Measurements from ENCODE around the gene LRRC18. TPM values are rescaled to one million over a fixed set of nuclear protein-coding genes. Genes with fewer than 3 reads are reported as not detected.

Gene LRRC18
- total RNA-seq, 1 experiment from 2014 or later, result not detected

- DNase-seq, result no peak
- POLR2A ChIA-PET (ENCODE audit: unreplicated experiment), result no interaction called here
- no peaks in the 10 kb centered on the region for H4K20me1 ChIP-seq (ENCODE audit: insufficient read depth)
- H3K79me2 ChIP-seq (ENCODE audit: low read depth), result no peaks in the 10 kb centered on the region
- H3K27me3 ChIP-seq (ENCODE audit: insufficient read depth, low read depth), result peaks cover 66% of the 10 kb centered on the region
- H3F3A ChIP-seq (ENCODE audit: insufficient read depth, low read depth), result no peaks in the 10 kb centered on the region
- no peak overlapping the region for H3K4me2 ChIP-seq
- H3K9me2 ChIP-seq (ENCODE audit: insufficient read depth), result no peaks in the 10 kb centered on the region
- CTCF ChIA-PET, result no interaction called here
- intact Hi-C loops (cut with micrococcal nuclease; ENCODE audit: unreplicated experiment), result no loop called here
- H3K4me1 ChIP-seq (replicated peaks; ENCODE audit: insufficient read depth), result no peaks in the 10 kb centered on the region
- no peak overlapping the region for H3K27ac ChIP-seq
- H3K4me3 ChIP-seq, result no peak overlapping the region
- H2AFZ ChIP-seq, result no peak overlapping the region
- no peak for TF ChIP-seq EZH2 (IDR thresholded peaks at IDR 0.05; ENCODE audit: low read depth)
- no peak for TF ChIP-seq CTCF (conservative IDR thresholded peaks at IDR 0.05)
- H3K36me3 ChIP-seq (ENCODE audit: low read depth), result no peaks in the 10 kb centered on the region
- H3K9me3 ChIP-seq (ENCODE audit: insufficient read depth, low read depth), result no peaks in the 10 kb centered on the region
- BruUV-seq (replicated peaks), result no TSS peak
These were observed 8.5 kb downstream of the LRRC18 start for GRCh38 chr10:48931188-48931587.

GRCh38 chr10:48929413-48929990 is 10.1 kb downstream of the LRRC18 start:
- H3K79me2 ChIP-seq (ENCODE audit: low read depth), result no peaks in the 10 kb centered on the region
- BruUV-seq (replicated peaks), result no TSS peak
- H2AFZ ChIP-seq, result no peak overlapping the region
- no peak for DNase-seq
- H3K4me1 ChIP-seq (replicated peaks; ENCODE audit: insufficient read depth), result no peaks in the 10 kb centered on the region
- H3K27ac ChIP-seq, result no peak overlapping the region
- no peak overlapping the region for H3K4me3 ChIP-seq
- POLR2A ChIA-PET (ENCODE audit: unreplicated experiment), result no interaction called here
- H3K9me2 ChIP-seq (ENCODE audit: insufficient read depth), result no peaks in the 10 kb centered on the region
- TF ChIP-seq CTCF (conservative IDR thresholded peaks at IDR 0.05) (no peak), EZH2 (IDR thresholded peaks at IDR 0.05; ENCODE audit: low read depth) (no peak)
- no peak overlapping the region for H3K4me2 ChIP-seq
- CTCF ChIA-PET, result no interaction called here
- peaks cover 76% of the 10 kb centered on the region for H3K27me3 ChIP-seq (ENCODE audit: insufficient read depth, low read depth)
- no peaks in the 10 kb centered on the region for H4K20me1 ChIP-seq (ENCODE audit: insufficient read depth)
- H3K36me3 ChIP-seq (ENCODE audit: low read depth), result no peaks in the 10 kb centered on the region
- H3F3A ChIP-seq (ENCODE audit: insufficient read depth, low read depth), result no peaks in the 10 kb centered on the region
- no peaks in the 10 kb centered on the region for H3K9me3 ChIP-seq (ENCODE audit: insufficient read depth, low read depth)
- intact Hi-C loops (cut with micrococcal nuclease; ENCODE audit: unreplicated experiment), result no loop called here

GRCh38 chr10:48926764-48927540 is 12.7 kb downstream of the LRRC18 start:
- TF ChIP-seq CTCF (conservative IDR thresholded peaks at IDR 0.05) (no peak), EZH2 (IDR thresholded peaks at IDR 0.05; ENCODE audit: low read depth) (no peak)
- CTCF ChIA-PET, result no interaction called here
- Histone ChIP-seq H3K9me3 (ENCODE audit: insufficient read depth, low read depth) (no peaks in the 10 kb centered on the region), H4K20me1 (ENCODE audit: insufficient read depth) (no peaks in the 10 kb centered on the region), H3K36me3 (ENCODE audit: low read depth) (no peaks in the 10 kb centered on the region), H3K27me3 (ENCODE audit: insufficient read depth, low read depth) (peaks cover 67% of the 10 kb centered on the region), H3K9me2 (ENCODE audit: insufficient read depth) (no peaks in the 10 kb centered on the region), H3K4me3 (no peak overlapping the region), H3K4me2 (no peak overlapping the region), H3K27ac (no peak overlapping the region), H3F3A (ENCODE audit: insufficient read depth, low read depth) (no peaks in the 10 kb centered on the region), H3K4me1 (replicated peaks; ENCODE audit: insufficient read depth) (no peaks in the 10 kb centered on the region), H2AFZ (no peak overlapping the region), H3K79me2 (ENCODE audit: low read depth) (no peaks in the 10 kb centered on the region)
- no TSS peak for BruUV-seq (replicated peaks)
- DNase-seq, result no peak
- POLR2A ChIA-PET (ENCODE audit: unreplicated experiment), result no interaction called here
- intact Hi-C loops (cut with micrococcal nuclease; ENCODE audit: unreplicated experiment), result no loop called here
